OCI-LY7 (cell line): ENCODE data around the gene SLIT3.

Source experiments
- EZH2phosphoT487 ChIP-seq: fragments of 200-600 bp; sonication (generic); IDR thresholded peaks from 2 replicates; pipeline ENCODE4 v1.6.1; 2018; ENCODE audit warnings: low read depth, borderline replicate concordance, mild to moderate bottlenecking, mixed run types, antibody characterized with exemption, low read length, moderate library complexity, mixed read lengths
- TF ChIP-seq, protein P1 (sequence below): fragments of 200-600 bp; sonication (generic); conservative IDR thresholded peaks from 2 replicates; pipeline ENCODE4 v1.5.1; 2014; ENCODE audit warnings: mild to moderate bottlenecking, antibody characterized with exemption, low read length, moderate library complexity, mixed read lengths

DNA sequence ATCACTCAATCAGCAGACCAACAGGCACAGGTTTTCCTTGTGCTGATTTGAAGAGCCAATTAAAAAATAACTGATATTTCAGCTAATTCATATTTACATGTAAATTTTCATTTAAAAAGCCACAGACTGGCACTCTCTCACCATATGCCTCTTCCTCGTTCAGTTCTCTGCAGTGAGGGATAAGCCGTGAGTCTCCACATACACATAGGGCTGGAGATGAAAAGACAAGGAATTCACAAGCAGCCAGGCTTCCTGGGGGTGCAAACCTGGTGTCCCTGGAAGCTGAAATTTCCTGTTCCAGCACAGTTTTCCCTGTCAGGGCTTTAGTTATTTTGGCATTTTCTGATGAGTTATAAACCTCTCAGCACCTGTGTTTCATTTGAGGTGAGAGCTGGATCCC, 397.9 kb downstream of the SLIT3 start:
- TF ChIP-seq, protein P1, sequence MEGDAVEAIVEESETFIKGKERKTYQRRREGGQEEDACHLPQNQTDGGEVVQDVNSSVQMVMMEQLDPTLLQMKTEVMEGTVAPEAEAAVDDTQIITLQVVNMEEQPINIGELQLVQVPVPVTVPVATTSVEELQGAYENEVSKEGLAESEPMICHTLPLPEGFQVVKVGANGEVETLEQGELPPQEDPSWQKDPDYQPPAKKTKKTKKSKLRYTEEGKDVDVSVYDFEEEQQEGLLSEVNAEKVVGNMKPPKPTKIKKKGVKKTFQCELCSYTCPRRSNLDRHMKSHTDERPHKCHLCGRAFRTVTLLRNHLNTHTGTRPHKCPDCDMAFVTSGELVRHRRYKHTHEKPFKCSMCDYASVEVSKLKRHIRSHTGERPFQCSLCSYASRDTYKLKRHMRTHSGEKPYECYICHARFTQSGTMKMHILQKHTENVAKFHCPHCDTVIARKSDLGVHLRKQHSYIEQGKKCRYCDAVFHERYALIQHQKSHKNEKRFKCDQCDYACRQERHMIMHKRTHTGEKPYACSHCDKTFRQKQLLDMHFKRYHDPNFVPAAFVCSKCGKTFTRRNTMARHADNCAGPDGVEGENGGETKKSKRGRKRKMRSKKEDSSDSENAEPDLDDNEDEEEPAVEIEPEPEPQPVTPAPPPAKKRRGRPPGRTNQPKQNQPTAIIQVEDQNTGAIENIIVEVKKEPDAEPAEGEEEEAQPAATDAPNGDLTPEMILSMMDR: no peak
- no peak for TF ChIP-seq EZH2phosphoT487
